Activated CD8-positive, alpha-beta T cell treated with anti-CD3 and anti-CD28 coated beads for 36 hours (primary cell): ENCODE data around the gene PPP1R3G. TPM values are rescaled to one million over a fixed set of nuclear protein-coding genes. Genes with fewer than 3 reads are reported as not detected.

Source experiments
- ATAC-seq: fragments of 200-7000 bp; cut with Tn5 transposase; one replicate; pipeline ENCODE4 v1.10.0; 2021; ENCODE audit warnings: mild to moderate bottlenecking, moderate library complexity
- CTCF ChIA-PET: fragments of 350-600 bp; sonication (Branson Sonifier 250); formaldehyde crosslinking; loops from one replicate; lab custom pipeline; 2021; ENCODE audit warnings: antibody characterized with exemption; lab: Charles Lee
- POLR2A ChIA-PET: fragments of 350-600 bp; sonication (Branson Sonifier 250); formaldehyde crosslinking; loops from one replicate; lab custom pipeline; 2021; ENCODE audit warnings: antibody characterized with exemption; lab: Charles Lee
- DNase-seq: peaks from one replicate; pipeline ENCODE4 v3.0.0-alpha.2; 2020
- H3K27ac Mint-ChIP-seq: one replicate; pipeline ENCODE4 v1.8.0; 2021; ENCODE audit warnings: mild to moderate bottlenecking, mixed read lengths
- H3K27me3 Mint-ChIP-seq: one replicate; pipeline ENCODE4 v1.8.0; 2021; ENCODE audit warnings: mixed read lengths
- H3K36me3 Mint-ChIP-seq: one replicate; pipeline ENCODE4 v1.8.0; 2021; ENCODE audit warnings: low read depth, mixed read lengths
- H3K4me1 Mint-ChIP-seq: one replicate; pipeline ENCODE4 v1.8.0; 2021; ENCODE audit warnings: low read depth, mixed read lengths
- H3K4me3 Mint-ChIP-seq: one replicate; pipeline ENCODE4 v1.8.0; 2021; ENCODE audit warnings: mild to moderate bottlenecking, moderate library complexity, mixed read lengths
- H3K9me3 Mint-ChIP-seq: one replicate; pipeline ENCODE4 v1.8.0; 2021; ENCODE audit warnings: mixed read lengths
- intact Hi-C: fragments of 100-400 bp; cut with micrococcal nuclease; formaldehyde crosslinking; loops from one replicate; pipeline ENCODE4 v1.10.0; 2022
- total RNA-seq, 2 experiments: library from RNA; stranded (reverse); gene quantifications; one replicate each; pipeline ENCODE4 v1.2.3, GENCODE V29; 2021
- TF ChIP-seq, protein P1 (sequence below): fragments of 200-600 bp; IDR thresholded peaks from one replicate; pipeline ENCODE4 v1.8.0; 2022; ENCODE audit warnings: antibody characterized with exemption, mild to moderate bottlenecking

Gene PPP1R3G
- total RNA-seq, 2 experiments from 2014 or later = 0.14 to 0.16 TPM

- H3K36me3 Mint-ChIP-seq = no peaks in the 10 kb centered on the region
- ChIA-PET CTCF (interaction anchor here (1.0 kb wide), 1 partner anchor 18 kb away, joined by 5 read pairs; no protein-coding TSS in a partner anchor), POLR2A (no interaction called here)
- H3K27me3 Mint-ChIP-seq = no peaks in the 10 kb centered on the region
- no peak overlapping the region for H3K27ac Mint-ChIP-seq
- DNase-seq (no peak), ATAC-seq (no peak)
- no peak overlapping the region for H3K4me3 Mint-ChIP-seq
- H3K9me3 Mint-ChIP-seq = no peaks in the 10 kb centered on the region
- TF ChIP-seq, protein P1, sequence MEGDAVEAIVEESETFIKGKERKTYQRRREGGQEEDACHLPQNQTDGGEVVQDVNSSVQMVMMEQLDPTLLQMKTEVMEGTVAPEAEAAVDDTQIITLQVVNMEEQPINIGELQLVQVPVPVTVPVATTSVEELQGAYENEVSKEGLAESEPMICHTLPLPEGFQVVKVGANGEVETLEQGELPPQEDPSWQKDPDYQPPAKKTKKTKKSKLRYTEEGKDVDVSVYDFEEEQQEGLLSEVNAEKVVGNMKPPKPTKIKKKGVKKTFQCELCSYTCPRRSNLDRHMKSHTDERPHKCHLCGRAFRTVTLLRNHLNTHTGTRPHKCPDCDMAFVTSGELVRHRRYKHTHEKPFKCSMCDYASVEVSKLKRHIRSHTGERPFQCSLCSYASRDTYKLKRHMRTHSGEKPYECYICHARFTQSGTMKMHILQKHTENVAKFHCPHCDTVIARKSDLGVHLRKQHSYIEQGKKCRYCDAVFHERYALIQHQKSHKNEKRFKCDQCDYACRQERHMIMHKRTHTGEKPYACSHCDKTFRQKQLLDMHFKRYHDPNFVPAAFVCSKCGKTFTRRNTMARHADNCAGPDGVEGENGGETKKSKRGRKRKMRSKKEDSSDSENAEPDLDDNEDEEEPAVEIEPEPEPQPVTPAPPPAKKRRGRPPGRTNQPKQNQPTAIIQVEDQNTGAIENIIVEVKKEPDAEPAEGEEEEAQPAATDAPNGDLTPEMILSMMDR = no peak
- no peaks in the 10 kb centered on the region for H3K4me1 Mint-ChIP-seq
- intact Hi-C loops = no loop called here
Observed at GRCh38 chr6:5125152-5126006, 40.2 kb downstream of the PPP1R3G start.

GRCh38 chr6:5126214-5126613, 41.1 kb downstream of the PPP1R3G start:
- intact Hi-C loops = no loop called here
- ATAC-seq = no peak
- no peak for DNase-seq
- Mint-ChIP-seq H3K27ac (no peak overlapping the region), H3K27me3 (no peaks in the 10 kb centered on the region), H3K36me3 (no peaks in the 10 kb centered on the region), H3K9me3 (no peaks in the 10 kb centered on the region), H3K4me1 (no peaks in the 10 kb centered on the region), H3K4me3 (no peak overlapping the region)
- CTCF ChIA-PET = interaction anchor here (1.0 kb wide), 1 partner anchor 18 kb away, joined by 5 read pairs; no protein-coding TSS in a partner anchor
- TF ChIP-seq, protein P1 = no peak
- POLR2A ChIA-PET = no interaction called here

GRCh38 chr6:5127106-5127687, 42.1 kb downstream of the PPP1R3G start:
- Mint-ChIP-seq H3K36me3 (no peaks in the 10 kb centered on the region), H3K27me3 (no peaks in the 10 kb centered on the region), H3K4me1 (no peaks in the 10 kb centered on the region), H3K27ac (no peak overlapping the region), H3K9me3 (no peaks in the 10 kb centered on the region), H3K4me3 (no peak overlapping the region)
- ChIA-PET POLR2A (no interaction called here), CTCF (no interaction called here)
- ATAC-seq (no peak), DNase-seq (no peak)
- intact Hi-C loops = no loop called here
- TF ChIP-seq, protein P1 = no peak

DNA sequence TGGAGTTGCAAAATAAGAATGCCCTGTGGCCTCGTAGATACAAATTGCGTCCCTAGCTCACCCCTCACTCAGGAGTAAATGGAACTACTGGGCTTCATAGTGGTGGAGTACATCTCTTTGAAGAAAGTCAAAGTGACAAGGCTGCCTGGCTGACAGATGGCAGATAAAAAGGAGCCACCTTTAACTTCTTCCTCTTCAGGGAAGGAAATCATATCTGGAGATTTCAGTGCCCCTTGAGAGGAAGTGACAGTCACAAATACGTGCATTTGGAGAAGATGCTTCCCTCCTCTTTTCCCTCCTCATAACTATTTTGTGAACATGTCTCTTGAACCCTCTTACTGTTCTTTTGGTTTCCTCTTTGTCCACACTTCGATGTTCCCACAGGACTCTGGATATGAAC, 43.2 kb downstream of the PPP1R3G start:
- ChIA-PET POLR2A (no interaction called here), CTCF (interaction anchor here (1.1 to 1.5 kb wide), 2 partner anchors 15 to 20 kb away, joined by 3 to 4 read pairs; no protein-coding TSS in a partner anchor)
- H3K4me3 Mint-ChIP-seq = no peak overlapping the region
- no peaks in the 10 kb centered on the region for H3K27me3 Mint-ChIP-seq
- DNase-seq = no peak
- no peak overlapping the region for H3K27ac Mint-ChIP-seq
- intact Hi-C loops = no loop called here
- no peaks in the 10 kb centered on the region for H3K4me1 Mint-ChIP-seq
- no peak for ATAC-seq
- no peaks in the 10 kb centered on the region for H3K36me3 Mint-ChIP-seq
- H3K9me3 Mint-ChIP-seq = no peaks in the 10 kb centered on the region
- TF ChIP-seq, protein P1 = no peak
